ENCODE data around the gene LPIN1.

- TF ChIP-seq CTCF (IDR thresholded peaks at IDR 0.05) = no peak
- no peak for TF ChIP-seq FOXP1 (CRISPR knock-in tag; IDR thresholded peaks at IDR 0.05; ENCODE audit: borderline replicate concordance)
These were observed 23.4 kb upstream of the LPIN1 start for GRCh38 chr2:11723061-11723371.
